HG03045 (cell line): ENCODE results near the gene MMP24OS.

Experiments used
- ATAC-seq: cut with Tn5 transposase; IDR thresholded peaks from one replicate; pipeline ENCODE4 v1.9.1; 2021; ENCODE audit warnings: mild to moderate bottlenecking, moderate library complexity; ENCODE audit not compliant: unreplicated experiment

The MMP24OS gene

DNA sequence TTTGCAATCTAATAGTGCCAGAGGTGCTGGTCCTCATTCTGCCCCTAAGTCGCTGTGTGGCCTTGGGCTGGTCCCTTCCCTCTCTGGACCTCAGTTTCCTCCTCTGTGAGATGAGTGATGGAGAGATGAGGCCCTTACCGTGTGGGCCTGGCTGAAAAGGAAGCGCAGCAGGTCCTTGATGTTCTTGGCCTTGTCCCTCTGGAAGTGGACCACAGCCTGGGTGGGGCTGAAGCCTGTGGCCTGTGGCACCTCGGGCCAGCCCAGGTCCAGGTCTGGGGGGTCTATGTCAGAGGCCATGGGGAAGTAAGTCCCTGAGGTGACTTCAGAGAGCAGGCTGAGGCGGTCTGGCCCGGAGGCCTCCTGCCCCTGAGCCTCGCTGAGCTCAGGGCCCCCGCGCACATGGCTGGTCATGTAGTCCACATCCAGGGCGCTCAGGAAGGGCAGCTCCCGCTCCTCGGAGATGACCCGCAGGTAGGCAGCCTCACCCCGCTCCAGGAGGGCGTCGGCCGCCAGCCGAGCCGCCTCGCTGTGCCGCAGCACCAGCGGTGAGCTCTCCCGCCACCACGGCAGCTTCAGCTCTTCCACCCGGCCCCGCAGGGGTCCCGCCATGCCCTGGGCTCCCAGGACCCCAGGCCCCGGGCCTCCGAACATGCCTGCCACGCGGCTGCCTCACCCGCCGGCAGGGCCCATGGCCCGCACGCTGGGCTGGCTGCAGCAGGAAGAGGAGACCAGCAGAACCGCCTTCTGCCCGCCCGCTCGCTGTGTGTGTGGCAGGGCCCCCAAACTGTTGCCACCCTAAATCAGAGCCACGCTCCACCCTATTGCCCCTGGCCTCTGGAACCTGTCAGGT lies 14.0 kb upstream of the MMP24OS start, which contains the start of gene FAM83C:
Gene FAM83C, minus strand, starts transcription at position 772 of the 850 bp plus-strand sequence. Its CDS starts 121 bp downstream, at position 651.
- no peak for ATAC-seq

DNA sequence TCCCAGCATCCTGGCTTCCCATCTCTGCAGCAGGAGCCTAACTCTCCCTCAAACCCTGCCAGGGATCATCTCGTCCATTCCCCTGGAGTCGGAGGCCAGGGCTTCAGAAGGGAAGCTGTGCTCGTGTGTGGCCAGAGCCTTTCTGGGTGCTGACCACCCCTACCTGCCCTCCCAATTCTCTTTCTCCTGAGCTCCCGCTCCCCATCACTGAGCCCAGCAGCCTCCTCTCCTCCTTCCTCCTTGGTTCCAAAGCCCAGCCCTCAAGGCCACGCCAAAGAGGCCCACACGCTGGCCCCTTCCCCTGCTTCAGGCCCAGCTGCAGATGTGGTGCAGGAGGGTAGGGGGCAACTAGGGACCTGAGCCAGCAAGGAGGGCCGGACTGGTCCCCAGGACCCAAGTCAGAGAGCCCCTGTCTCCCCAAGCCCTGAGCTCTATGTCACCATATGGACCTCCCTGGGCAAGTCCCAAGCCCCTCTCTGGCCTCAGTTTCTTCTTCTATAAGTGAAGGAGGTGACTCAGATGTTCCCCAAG lies 13.0 kb upstream of the MMP24OS start:
- ATAC-seq, result no peak

- no peak for ATAC-seq
Observed at GRCh38 chr20:35290186-35290886, 12.4 kb upstream of the MMP24OS start.

GRCh38 chr20:35288325-35289060 lies 10.6 kb upstream of the MMP24OS start:
- no peak for ATAC-seq

GRCh38 chr20:35287509-35288324 lies 9.8 kb upstream of the MMP24OS start:
- no peak for ATAC-seq

DNA sequence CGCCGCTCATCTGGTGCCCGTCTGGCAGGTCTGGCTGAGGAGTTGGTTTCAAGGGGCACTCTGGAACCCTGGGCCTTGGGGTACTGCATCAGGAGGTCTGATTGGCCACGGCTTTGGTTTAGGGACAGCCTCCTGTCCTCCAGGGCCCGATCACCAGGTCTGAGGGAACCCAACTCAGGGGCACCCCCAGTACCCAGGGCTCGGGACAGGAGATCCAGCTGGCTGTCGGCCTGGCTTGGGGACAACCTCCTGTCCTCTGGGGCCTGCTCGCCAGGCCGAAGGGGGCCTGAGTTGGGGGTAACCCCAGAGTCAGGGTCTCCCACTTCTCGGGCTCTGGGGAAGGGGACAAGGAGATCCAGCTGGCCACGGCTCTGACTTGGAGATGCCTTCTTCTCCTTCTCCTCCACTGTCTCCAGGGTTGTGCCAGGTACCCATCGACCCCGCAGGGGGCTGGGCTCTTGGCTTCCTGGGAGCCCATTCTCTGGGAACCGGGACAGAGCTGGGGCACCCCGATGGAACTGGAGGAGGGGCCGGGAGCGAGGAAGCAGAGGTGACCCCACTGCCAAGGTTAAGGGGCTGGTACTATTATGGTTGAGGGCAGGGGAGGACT lies 9.1 kb upstream of the MMP24OS start:
- no peak for ATAC-seq

DNA sequence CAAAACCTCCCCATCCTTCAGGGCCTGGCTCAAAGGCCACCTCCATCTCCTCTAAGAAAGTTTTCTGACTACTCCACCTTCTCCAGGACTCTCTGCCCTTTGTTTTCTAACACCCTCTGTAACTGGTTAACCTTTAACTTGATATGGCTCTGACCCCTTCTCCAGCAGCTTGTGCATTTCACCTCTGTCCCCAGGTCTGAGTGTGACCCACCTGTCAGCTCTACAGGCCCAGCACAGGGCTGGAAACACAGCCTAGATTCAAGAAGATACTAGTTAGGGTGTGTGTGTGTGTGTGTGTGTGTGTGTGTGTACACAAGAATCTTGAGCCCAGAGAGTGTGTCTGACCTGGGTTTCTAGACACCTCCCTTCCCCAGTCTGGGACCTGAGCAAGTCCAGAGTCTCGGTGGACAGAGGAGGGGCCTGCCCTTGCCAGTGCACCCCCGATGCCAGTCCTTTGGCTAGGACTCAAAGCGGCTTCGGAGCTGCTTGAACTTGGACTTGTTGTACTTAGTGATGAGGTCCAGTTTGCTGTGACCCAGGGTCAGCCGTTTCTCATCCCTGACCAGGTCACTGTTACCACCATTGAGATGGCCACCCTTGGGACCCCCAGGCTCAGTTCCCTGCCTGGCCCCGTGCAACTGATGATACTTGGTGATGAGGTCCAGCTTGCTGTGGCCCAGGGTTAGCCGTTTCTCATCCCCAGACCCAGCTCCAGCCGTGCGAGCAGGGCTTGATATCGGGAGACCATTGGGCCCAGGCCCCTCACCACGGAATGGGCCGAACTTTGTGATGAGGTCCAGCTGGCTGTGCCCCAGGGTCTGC lies 8.4 kb upstream of the MMP24OS start:
- no peak for ATAC-seq

- ATAC-seq, result no peak
Observed at GRCh38 chr20:35285806-35286076, 7.8 kb upstream of the MMP24OS start.

DNA sequence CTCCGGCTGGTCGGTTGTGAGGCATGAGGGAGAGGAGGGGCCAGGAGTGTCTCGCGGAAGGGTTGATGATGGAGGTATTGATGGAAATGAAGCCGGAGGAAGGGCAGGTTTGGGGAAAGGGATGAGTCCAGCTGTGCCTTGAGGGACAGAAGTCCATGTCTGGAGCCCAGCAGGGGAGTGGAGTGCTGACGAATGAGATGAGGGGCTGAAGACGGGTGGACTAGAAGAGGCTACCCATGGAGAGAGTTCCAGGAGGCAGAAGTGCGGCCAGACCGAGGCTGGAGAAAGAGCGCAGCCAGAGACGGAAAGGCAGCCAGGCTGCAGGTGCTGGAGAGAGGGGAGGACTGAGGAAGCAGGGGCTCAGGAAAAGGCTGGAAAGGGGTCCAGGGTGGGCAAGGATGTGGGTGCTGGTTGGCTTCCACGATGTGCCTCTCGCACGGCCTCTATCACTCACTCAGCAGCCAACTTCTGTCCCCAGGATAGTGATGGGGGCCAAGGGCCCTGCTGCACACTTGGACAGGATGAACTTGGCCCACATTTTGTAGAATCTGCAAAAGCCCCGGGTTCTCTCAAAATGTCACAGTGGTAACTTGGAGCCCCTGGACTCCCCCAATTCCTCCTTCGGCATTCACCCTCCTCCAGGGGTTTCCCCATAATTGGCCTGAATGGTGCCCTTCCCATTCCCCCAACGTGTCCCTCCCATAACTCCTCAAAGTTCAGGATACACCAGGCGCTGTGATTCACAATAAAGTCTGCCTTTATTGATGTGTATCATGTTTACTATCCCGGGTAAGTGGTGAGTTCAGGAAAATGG lies 7.3 kb upstream of the MMP24OS start:
- ATAC-seq, result no peak

GRCh38 chr20:35284267-35284991 lies 6.5 kb upstream of the MMP24OS start, which contains the start of gene EIF6:
TSS of gene EIF6 (minus strand) at chr20:35284772. CDS start at chr20:35284487, 285 bp downstream.
- ATAC-seq, result peak; percentile 75

DNA sequence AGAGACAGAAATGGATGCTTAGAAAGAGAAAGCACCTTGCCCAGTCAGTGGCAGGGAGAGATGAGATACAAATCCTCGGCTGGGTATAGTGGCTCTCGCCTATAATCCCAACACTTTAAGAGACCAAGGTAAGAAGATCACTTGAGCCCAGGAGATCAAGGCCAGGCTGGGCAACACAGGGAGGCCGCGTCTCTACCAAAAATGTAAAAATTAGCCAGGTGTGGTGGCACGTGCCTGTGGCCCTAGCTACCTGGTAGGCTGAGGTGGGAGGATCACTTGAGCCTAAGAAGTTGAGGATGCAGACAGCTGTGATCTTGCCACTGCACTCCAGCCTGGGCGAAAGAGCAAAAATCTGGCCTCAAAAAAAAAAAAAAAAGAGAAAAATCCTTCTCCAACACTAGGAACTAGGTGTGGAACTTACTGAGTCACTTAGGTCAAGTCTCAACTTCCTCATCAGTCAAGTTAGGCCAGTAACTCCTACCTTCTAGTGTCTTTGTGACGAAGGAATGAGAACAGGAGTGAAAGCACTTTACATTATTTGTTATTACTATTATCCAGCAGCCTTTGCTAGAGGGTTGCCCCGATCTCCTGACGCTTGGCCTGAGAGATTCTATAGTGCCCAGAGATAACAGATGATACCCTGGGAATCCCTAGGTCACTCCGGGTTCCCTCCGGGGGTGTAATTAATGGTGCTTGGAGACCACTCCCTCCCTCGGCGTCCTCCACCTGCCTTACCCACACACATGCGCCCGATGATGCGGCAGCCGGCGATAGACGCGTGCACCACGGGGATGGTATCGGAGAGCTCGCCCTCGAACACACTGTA lies 5.7 kb upstream of the MMP24OS start:
- no peak for ATAC-seq

DNA sequence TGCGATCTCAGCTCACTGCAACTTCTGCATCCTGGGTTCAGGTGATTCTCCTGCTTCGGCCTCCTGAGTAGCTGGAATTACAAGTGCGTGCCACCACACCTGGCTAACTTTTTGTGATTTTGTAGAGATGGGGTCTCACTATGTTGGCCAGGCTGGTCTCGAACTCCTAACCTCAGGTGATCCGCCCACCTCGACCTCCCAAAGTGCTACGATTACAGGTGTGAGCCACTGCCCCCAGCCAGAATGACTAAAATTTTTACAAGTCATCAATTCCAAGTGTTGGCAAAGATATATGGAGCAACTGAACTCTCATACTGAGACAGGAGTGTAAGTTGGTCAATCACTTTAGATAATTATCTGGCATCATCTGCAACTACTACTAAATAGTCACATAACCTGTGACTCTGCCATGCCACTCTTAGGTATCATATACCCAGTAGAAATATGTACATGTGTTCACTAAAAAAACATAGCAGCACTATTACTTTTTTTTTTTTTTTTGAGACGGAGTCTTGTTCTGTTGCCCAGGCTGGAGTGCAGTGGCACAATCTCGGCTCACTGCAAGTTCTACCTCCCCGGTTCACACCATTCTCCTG lies 3.7 kb upstream of the MMP24OS start:
- no peak for ATAC-seq

DNA sequence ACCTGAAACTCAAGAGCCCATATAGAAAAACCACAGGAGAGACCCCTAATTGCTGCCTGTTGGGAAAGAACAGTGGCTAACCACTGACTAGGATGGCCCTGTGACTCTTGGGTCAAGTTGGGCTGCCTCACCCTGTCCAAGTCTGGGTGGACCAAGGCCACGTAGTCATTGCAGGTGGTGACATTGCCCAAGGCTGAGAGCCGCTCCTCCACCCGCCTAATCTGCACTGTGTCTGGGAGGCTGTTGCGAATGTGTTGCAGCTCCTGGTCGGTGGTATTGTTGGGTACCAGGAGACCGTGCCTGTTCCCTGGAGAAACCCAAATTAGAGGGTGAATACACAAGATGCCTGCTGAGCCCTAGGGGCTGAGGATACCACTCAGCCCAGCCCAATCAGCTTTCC lies 2.6 kb upstream of the MMP24OS start:
- no peak for ATAC-seq

GRCh38 chr20:35279533-35280174 lies 1.7 kb upstream of the MMP24OS start:
- ATAC-seq, result no peak

GRCh38 chr20:35279040-35279439 lies 1.1 kb upstream of the MMP24OS start:
- ATAC-seq, result no peak

DNA sequence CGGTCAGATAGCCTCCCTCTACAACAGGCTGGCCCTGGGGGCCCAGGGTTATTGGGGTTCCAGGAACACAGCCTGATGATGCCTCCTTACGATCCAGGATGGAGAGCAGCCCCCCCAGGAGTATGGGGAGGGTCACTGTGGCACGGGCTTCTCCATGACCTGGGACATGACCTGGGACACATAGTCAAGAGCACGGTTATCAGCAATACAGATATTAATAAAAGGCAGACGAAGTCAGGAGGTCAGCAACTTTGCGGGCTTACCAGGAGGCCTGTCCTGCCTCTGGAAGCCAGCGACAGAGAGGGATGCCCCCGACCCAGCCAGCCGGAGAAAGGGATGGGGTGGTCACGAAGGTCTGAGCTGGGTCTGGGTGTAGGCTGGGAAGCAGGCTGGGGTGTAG lies 795 bp downstream of the MMP24OS start:
- ATAC-seq, result peak; percentile 10
